Cardiac muscle cell (in vitro differentiated cells and primary cell): ENCODE measurements around the gene CHD1L. TPM values are rescaled to one million over a fixed set of nuclear protein-coding genes. Genes with fewer than 3 reads are reported as not detected.
A peak's percentile ranks its signal among the peaks of the same experiment; 100 is the strongest.

Source experiments
- DNase-seq, 2 donors: peaks; one replicate each; pipeline versions ENCODE4 v3.0.0 to v3.0.0-alpha.2; 2010 to 2017; ENCODE audit warnings: low read depth in 1 of 2, low spot score in 1 of 2
- H3K27ac ChIP-seq: fragments of 200-600 bp; sonication (generic); 2 replicates; pipeline ENCODE4 v1.5.1; 2016
- H3K27me3 ChIP-seq: fragments of 200-600 bp; sonication (generic); 2 replicates; pipeline ENCODE4 v1.6.0; 2016; ENCODE audit warnings: control low read depth
- H3K36me3 ChIP-seq: fragments of 200-600 bp; sonication (generic); 2 replicates; pipeline ENCODE4 v1.5.1; 2016; ENCODE audit warnings: control low read depth
- H3K4me1 ChIP-seq: fragments of 200-600 bp; sonication (generic); 2 replicates; pipeline ENCODE4 v1.8.1; 2017; ENCODE audit warnings: low read depth, mild to moderate bottlenecking, mixed run types
- H3K4me3 ChIP-seq: fragments of 200-600 bp; sonication (generic); 2 replicates; pipeline ENCODE4 v1.5.1; 2016; ENCODE audit warnings: mild to moderate bottlenecking
- H3K9me3 ChIP-seq: fragments of 200-600 bp; sonication (generic); 2 replicates; pipeline ENCODE4 v1.5.1; 2017; ENCODE audit warnings: low read depth, mild to moderate bottlenecking, control low read depth
- CTCF ChIP-seq: IDR thresholded peaks from 2 replicates; pipeline ENCODE4 v1.5.1; 2012; ENCODE audit warnings: low read depth, mild to moderate bottlenecking, low read length
- polyA plus RNA-seq: library from polyadenylated mRNA; unstranded; fragments of >200 nt; fragmentation: Nextera tagmentation; extraction: Ambion mirVana; gene quantifications from 2 replicates; pipeline ENCODE4 v1.2.1, GENCODE V29; 2016
- total RNA-seq: library from RNA; depleted of rRNA; stranded (reverse); fragments of >200 nt; gene quantifications from 2 replicates; pipeline ENCODE4 v1.2.3, GENCODE V29; 2016

The CHD1L gene
- total and polyA plus RNA-seq, 2 experiments from 2014 or later, result 22.4 to 34.6 TPM

DNA sequence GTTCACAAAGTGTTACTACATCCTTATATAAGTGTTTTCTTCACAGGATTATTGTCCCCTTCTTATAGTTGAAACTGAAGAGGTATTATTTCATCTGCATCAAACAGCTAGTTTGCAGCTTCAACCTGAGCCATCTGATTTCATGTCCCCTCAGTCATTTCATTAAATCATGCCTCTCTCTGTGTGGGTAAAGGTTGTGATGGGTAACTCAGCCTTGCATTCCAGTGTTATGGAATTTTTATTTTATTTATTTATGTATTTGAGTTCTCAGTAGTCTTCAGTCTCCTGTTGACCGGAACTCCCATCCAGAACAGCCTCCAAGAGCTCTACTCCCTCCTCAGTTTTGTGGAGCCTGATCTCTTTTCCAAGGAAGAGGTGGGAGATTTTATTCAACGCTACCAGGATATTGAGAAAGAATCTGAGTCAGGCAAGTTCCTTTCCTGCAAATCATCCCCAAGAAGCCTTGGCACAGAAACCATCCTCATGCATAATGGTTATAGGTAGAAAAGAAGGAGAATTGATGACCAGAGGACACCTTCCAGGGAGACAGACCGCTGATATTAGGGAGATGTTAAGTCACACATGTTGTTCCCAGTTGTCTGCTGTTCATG, 21.8 kb downstream of the CHD1L start:
- no peaks in the 10 kb centered on the region for H3K9me3 ChIP-seq
- no peaks in the 10 kb centered on the region for H3K4me1 ChIP-seq
- H3K27ac ChIP-seq, result no peak overlapping the region
- no peaks in the 10 kb centered on the region for H3K27me3 ChIP-seq
- peaks cover 38% of the 10 kb centered on the region for H3K36me3 ChIP-seq
- H3K4me3 ChIP-seq, result no peak overlapping the region
- DNase-seq, result peak in 1 of 2 donors; percentile 79
- no peak for TF ChIP-seq CTCF

- no peak overlapping the region for H3K27ac ChIP-seq
- H3K4me1 ChIP-seq, result no peaks in the 10 kb centered on the region
- H3K27me3 ChIP-seq, result no peaks in the 10 kb centered on the region
- H3K4me3 ChIP-seq, result no peak overlapping the region
- no peaks in the 10 kb centered on the region for H3K9me3 ChIP-seq
- TF ChIP-seq CTCF, result no peak
- no peak for DNase-seq
- peaks cover 26% of the 10 kb centered on the region for H3K36me3 ChIP-seq
Measured at GRCh38 chr1:147266381-147266780, 23.9 kb downstream of the CHD1L start.

DNA sequence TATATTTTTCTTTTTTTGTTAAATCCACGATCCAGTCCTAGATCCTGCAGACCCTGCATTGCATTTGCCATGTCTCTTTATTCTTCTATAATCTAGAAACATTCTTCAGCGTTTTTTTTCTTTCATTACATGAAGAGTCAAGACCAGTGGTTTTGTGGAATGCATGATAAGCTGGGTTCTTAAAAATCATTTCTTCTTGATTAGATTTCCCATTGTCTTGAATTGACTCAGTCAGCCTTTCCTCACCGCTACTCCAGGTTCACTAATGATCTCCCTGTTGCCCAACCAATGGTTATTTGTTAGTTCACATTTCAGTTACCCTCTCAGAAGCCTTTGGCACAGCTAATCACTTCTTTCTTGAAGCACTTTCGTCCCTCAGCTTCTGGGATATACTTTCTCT, 25.2 kb downstream of the CHD1L start:
- peak in 1 of 2 donors; percentile 43 for DNase-seq
- no peak overlapping the region for H3K27ac ChIP-seq
- H3K4me1 ChIP-seq, result no peaks in the 10 kb centered on the region
- TF ChIP-seq CTCF, result no peak
- no peaks in the 10 kb centered on the region for H3K9me3 ChIP-seq
- H3K4me3 ChIP-seq, result no peak overlapping the region
- H3K27me3 ChIP-seq, result no peaks in the 10 kb centered on the region
- peaks cover 21% of the 10 kb centered on the region for H3K36me3 ChIP-seq

- no peak overlapping the region for H3K27ac ChIP-seq
- TF ChIP-seq CTCF, result no peak
- no peaks in the 10 kb centered on the region for H3K27me3 ChIP-seq
- H3K36me3 ChIP-seq, result peaks cover 20% of the 10 kb centered on the region
- H3K4me3 ChIP-seq, result no peak overlapping the region
- no peaks in the 10 kb centered on the region for H3K4me1 ChIP-seq
- DNase-seq, result no peak
- H3K9me3 ChIP-seq, result no peaks in the 10 kb centered on the region
Measured at GRCh38 chr1:147270721-147271120, 28.2 kb downstream of the CHD1L start.

- Histone ChIP-seq H3K4me3 (no peak overlapping the region), H3K36me3 (peaks cover 26% of the 10 kb centered on the region), H3K4me1 (no peaks in the 10 kb centered on the region), H3K27ac (no peak overlapping the region), H3K9me3 (no peaks in the 10 kb centered on the region), H3K27me3 (no peaks in the 10 kb centered on the region)
- TF ChIP-seq CTCF, result no peak
- DNase-seq, result no peak
Measured at GRCh38 chr1:147272042-147272441, 29.6 kb downstream of the CHD1L start.
